ENCODE measurements around the gene OGA.
A peak's percentile ranks its signal among the peaks of the same experiment; 100 is the strongest.

The OGA gene

GRCh38 chr10:101818119-101818871 lies at the start of gene OGA:
OGA (minus strand) TSS chr10:101818444; CDS start chr10:101818022, 422 bp downstream.
- peak; percentile 95 to 98 for DNase-seq

DNA sequence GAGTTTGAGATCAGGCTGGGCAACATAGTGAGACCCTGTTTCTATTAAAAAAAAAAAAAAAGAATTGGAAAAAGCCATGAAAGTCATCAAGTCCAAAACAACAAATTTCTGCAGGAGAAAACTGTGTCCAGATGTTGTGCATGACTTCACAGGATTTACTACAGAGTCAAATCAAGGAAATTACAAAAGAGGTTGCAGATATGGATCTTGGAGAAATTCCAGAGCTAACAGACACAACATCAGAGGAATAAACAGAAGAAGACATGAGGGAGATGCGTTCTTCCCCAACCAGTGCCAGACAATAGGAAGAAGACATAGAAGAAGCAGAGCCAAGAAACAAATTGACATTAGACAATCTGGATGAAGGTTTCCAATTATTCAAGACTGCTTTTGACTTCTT lies 49.7 kb upstream of the OGA start:
- DNase-seq = no peak

DNA sequence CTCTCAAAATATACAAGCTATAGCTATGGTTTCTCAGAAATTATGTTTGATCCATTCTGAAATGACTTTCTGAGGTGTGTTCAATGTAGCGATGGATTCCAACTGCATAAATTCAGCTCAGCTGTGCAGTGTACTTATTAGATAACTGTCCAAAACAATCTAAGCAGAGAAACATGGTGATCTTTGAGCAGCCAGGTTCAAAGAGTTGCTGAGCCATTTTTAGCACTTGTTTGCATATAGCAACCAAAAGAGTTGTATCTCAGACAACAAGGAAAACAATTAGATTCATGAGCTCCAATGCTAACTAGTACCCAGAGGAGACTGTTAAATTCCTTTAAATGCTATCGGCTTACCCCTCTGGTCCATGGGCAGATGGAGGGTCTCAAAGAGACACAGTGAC lies 41.3 kb upstream of the OGA start:
- no peak for DNase-seq

- no peak for DNase-seq
Observed at GRCh38 chr10:101858723-101859500, 40.7 kb upstream of the OGA start.

DNA sequence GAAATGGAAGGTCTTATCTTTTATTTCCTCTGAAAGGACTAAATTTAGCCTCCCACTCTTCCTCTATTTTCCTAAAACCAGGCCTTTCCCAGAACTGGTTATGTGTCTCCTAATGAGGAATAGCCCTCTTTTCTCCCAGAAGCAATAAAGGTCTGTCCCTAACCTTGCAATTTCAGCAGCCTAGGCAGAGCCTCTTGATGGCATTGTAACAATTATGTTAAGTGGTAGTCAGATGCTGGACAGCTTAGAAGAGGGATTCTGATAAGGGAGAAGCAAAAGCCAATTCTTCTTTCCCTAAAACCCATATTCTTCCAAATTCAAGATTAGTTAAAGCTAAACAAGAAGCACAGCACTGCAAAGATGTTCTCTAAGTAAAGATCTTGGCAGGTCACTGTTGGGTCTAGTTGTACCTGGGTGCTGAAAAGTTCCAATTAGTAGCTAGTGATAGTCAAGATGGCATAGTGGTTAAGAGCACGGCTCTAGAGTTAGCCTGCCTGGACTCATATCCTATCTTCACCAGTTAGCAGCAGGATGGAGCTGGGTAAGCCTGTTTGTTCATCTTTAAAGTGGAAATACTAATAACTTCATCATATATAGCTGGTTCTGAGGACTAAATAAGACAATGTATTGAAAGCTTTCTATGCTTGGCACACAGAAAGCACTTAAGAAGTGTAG lies 39.7 kb upstream of the OGA start:
- no peak for DNase-seq

DNA sequence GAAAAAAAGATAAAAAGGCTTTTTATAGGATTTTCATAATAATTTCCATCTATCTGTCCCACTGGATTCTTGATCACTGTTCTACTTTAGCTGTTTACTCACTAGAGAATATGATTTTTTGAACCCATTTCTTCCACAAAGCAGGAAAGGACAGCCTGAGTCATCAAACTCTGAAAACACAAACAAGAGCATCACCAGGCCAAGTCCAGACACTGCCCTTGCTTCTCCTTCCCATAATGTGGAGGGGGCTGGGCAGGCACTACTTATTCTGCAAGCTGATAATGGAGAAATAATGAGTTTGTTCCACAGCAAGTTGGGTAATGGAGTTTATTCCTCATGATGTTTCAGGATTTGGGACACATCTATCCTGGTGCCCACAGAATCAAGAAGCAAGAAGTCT lies 38.4 kb upstream of the OGA start:
- no peak for DNase-seq

- no peak for DNase-seq
Observed at GRCh38 chr10:101851411-101852116, 33.3 kb upstream of the OGA start.

- no peak for DNase-seq
Observed at GRCh38 chr10:101850749-101851148, 32.5 kb upstream of the OGA start.

GRCh38 chr10:101848894-101849351 lies 30.7 kb upstream of the OGA start:
- no peak for DNase-seq

- DNase-seq = no peak
Observed at GRCh38 chr10:101848408-101848807, 30.2 kb upstream of the OGA start.

GRCh38 chr10:101845893-101846292 lies 27.6 kb upstream of the OGA start:
- no peak for DNase-seq

DNA sequence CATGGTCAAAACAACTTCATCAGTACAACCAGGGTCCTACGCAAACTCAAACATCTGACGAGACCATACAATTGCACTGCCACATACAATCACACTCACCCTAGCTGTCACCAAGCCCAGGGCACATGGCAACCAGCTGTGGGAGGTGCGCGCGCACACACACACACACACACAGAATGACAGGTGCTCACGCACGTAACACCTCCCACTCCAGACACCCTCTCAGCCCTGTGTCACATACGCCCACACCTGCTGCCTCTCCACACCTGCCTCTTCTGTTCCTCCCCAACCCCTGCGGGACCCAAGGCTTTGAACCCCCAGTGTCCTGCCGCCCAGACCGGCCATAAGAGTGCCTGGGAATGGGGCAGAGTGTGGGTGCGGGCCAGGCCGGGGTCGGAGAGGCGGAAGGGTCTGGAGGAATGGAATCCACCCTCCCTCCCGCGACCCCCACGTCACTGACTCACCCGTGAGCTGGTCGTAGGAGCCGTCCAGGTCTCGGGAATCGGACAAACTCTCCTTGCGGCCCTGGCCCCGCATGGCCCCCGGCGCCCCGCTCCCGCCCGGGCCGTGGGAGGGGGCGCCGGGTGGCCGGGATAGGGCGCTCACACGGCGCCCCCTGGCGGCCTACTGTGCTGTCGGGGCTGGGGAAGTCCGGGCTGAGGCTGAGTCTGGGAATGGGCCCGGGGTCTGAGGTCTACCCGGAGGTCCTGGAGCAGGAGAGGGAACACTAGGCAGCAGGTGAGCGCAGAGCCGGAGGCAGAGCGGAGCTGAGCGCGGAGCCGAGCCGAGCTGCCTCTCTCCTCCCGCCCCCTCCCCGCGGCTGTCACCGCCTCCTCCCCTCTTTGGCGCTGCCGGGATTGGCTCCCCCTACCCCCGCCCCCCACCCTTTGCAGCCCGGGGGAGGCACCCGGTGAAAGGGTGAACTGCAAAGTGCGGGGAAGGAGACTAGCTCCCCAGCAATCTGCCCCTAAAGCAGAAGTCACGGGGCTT lies 25.1 kb upstream of the OGA start, which contains the start of gene KCNIP2:
TSS of gene KCNIP2 (minus strand) at position 769 of the 990 bp plus-strand sequence. CDS start at position 537, 232 bp downstream.
- DNase-seq = no peak

GRCh38 chr10:101841826-101842225 lies 23.6 kb upstream of the OGA start:
- DNase-seq = no peak

DNA sequence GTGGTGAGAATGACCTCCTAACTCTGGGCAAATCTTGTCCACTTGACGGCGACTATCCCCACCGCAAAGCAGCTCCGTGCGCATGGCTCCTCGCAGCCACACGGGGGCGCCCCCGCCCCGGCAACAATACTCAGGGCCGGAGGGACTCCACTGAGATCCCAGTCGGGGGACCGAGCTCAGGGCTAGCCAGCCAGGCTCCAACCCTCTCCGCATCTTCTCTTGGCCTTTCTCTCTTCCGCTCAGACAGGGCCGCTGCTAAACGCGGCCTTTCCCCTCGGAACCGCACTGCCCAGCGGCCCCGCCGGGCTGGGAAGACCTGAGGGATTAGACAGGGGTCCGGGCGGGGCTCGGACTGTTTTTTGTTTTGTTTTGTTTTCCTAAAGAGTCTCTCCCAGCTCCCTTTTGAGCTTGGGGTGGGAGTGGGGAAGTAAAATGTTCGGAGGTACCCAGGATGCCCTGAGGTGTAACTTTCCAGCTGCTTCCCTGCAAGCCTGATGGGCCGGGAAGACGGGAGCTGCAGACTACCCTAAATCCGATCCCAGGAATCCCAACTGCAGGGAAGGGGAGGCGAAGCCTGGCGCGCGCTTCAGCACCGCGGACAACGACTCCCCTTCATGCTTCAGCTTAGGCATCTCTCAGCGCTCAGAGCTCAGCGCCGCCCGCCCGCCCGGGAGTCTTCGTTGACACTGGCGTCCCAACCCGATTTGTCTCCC lies 22.7 kb upstream of the OGA start:
- DNase-seq = peak; percentile 83 to 85

DNA sequence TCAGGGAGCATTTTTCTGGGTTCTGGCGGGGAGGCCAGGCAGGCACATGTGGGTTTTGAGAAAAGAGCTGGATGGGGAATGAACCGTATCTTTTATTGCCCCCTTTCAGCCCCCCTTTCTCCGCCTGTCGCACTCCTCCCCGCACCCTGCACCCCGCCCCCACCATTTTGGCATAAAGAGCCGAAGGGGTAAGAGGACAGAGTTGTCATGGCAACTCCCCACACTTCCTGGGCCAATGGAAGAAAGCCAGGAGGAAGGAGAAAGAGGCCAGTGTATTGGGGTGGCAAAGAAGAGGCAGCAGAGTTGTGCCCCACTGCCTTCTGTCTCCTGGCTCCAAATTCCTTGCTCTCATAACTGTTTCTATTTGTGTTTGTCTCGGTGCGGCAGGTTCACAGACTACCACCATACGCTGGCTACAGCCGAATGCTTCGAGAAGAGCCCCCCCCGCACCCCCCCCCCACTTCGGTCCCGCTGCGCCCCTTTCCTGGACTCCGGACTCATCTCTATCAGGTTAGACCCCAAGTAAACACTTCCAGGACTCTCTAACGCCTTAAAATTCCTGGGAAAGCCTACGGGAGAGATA lies 21.9 kb upstream of the OGA start:
- DNase-seq = peak in 1 of 2 donors; percentile 29

GRCh38 chr10:101839416-101840063 lies 21.3 kb upstream of the OGA start:
- no peak for DNase-seq

DNA sequence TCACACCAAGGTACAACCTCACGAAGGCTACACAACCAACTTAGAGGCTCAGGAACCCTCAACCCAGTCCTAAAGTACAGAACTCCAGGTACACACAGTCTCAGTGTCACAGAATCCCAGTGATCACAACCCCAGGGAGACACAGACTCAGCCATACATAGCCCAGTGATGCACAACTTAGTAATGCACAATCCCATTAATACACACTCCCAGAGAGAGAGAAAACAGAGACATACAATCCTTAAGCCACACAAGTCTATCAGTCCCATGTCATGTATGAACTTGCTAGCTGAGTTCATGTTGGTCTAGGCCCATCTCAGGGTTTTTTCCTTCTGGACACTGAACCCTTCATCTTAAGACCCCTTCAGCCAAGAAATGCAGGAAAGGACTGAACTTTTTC lies 20.8 kb upstream of the OGA start:
- no peak for DNase-seq

GRCh38 chr10:101838416-101838970 lies 20.2 kb upstream of the OGA start:
- no peak for DNase-seq

DNA sequence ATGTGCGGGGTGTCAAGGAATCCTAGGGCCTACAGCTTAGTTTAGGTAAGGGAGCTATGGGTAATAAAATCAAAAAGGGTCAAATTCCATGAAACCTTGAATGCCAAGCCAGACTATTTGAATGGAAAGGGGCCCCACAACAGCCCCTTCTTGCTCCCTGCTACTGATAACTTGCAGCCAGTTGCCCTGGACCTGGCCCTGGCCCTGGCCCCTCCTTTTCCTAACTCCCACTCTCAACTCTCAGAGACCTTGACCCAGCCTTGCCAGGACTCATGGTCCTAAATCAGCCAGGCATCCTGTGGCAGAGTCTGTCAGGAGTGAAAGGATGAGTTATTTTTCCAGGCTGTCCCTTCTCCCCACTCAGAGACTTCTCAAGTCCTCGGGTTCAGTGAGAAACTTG lies 19.5 kb upstream of the OGA start:
- DNase-seq = no peak

DNA sequence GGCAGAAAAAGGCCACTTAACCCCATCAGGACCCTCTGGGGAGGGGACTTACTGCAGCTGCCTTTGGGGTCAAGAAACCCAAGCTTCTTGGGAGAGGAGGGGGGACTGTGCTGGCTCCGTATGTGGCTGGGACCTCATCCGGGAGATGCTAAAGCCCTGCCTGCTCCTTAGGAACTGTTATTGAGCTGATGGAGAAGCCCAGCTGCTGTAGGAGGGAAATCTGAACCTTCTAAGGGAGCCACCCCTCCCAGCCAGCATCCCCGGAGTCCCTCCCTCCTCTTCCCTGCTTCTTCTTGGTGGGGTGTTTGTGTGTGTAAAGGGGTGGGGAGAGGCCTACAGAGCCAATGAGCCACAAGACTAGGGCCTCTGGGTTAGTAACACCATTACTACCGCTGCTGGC lies 17.1 kb upstream of the OGA start:
- DNase-seq = no peak

All from hippocampal formation (tissue), 2 donors.